Chondrocyte (in vitro differentiated cells): Measurements from ENCODE around the gene SPOCD1. TPM values are rescaled to one million over a fixed set of nuclear protein-coding genes. Genes with fewer than 3 reads are reported as not detected.

Experiments used
- DNase-seq: peaks from one replicate; pipeline ENCODE4 v3.0.0; 2021; ENCODE audit warnings: mixed read lengths, low spot score
- H3K27ac Mint-ChIP-seq: one replicate; pipeline ENCODE4 v1.8.0; 2021; ENCODE audit warnings: mild to moderate bottlenecking, moderate library complexity, mixed read lengths; ENCODE audit not compliant: unreplicated experiment
- H3K27me3 Mint-ChIP-seq: 2 replicates; pipeline ENCODE4 v1.8.0; 2021; ENCODE audit warnings: low read depth, mixed read lengths
- H3K36me3 Mint-ChIP-seq: 2 replicates; pipeline ENCODE4 v1.8.0; 2021; ENCODE audit warnings: low read depth, mixed read lengths
- H3K4me1 Mint-ChIP-seq: 2 replicates; pipeline ENCODE4 v1.8.0; 2021; ENCODE audit warnings: low read depth, mild to moderate bottlenecking, mixed read lengths
- H3K4me3 Mint-ChIP-seq: one replicate; pipeline ENCODE4 v1.8.0; 2021; ENCODE audit warnings: mild to moderate bottlenecking, moderate library complexity, mixed read lengths; ENCODE audit not compliant: unreplicated experiment
- H3K9me3 Mint-ChIP-seq: 2 replicates; pipeline ENCODE4 v1.8.0; 2021; ENCODE audit warnings: low read depth, mixed read lengths
- CTCF ChIP-seq: fragments of 200-600 bp; sonication (generic); IDR thresholded peaks from 2 replicates; pipeline ENCODE4 v1.5.0; 2021; ENCODE audit warnings: antibody characterized with exemption, mild to moderate bottlenecking, moderate library complexity
- total RNA-seq: library from RNA; stranded (reverse); gene quantifications from 3 replicates; pipeline ENCODE4 v1.2.1, GENCODE V29; 2021

SPOCD1 gene
- total RNA-seq, 1 donor from 2014 or later, result 7.3 TPM

- no peaks in the 10 kb centered on the region for H3K27me3 Mint-ChIP-seq
- H3K4me3 Mint-ChIP-seq, result no peak overlapping the region
- peak; percentile 82 for DNase-seq
- no peaks in the 10 kb centered on the region for H3K36me3 Mint-ChIP-seq
- H3K27ac Mint-ChIP-seq, result no peak overlapping the region
- peaks cover 18% of the 10 kb centered on the region for H3K4me1 Mint-ChIP-seq
- H3K9me3 Mint-ChIP-seq, result no peaks in the 10 kb centered on the region
- TF ChIP-seq CTCF, result no peak
Observed at GRCh38 chr1:31786366-31787060, 29.3 kb downstream of the SPOCD1 start.

- Mint-ChIP-seq H3K27me3 (no peaks in the 10 kb centered on the region), H3K36me3 (no peaks in the 10 kb centered on the region), H3K9me3 (no peaks in the 10 kb centered on the region), H3K4me1 (peaks cover 21% of the 10 kb centered on the region), H3K27ac (no peak overlapping the region), H3K4me3 (no peak overlapping the region)
- peak; percentile 33 for DNase-seq
- no peak for TF ChIP-seq CTCF
Observed at GRCh38 chr1:31785947-31786290, 29.9 kb downstream of the SPOCD1 start.

- peak; percentile 72 for DNase-seq
- Mint-ChIP-seq H3K9me3 (no peaks in the 10 kb centered on the region), H3K27ac (no peak overlapping the region), H3K27me3 (no peaks in the 10 kb centered on the region), H3K36me3 (no peaks in the 10 kb centered on the region), H3K4me3 (no peak overlapping the region), H3K4me1 (peaks cover 21% of the 10 kb centered on the region)
- no peak for TF ChIP-seq CTCF
Observed at GRCh38 chr1:31785020-31785946, 30.5 kb downstream of the SPOCD1 start.

GRCh38 chr1:31784356-31785019, 31.3 kb downstream of the SPOCD1 start:
- peaks cover 18% of the 10 kb centered on the region for H3K4me1 Mint-ChIP-seq
- DNase-seq, result peak; percentile 7
- no peak for TF ChIP-seq CTCF
- H3K9me3 Mint-ChIP-seq, result no peaks in the 10 kb centered on the region
- H3K27me3 Mint-ChIP-seq, result no peaks in the 10 kb centered on the region
- no peak overlapping the region for H3K27ac Mint-ChIP-seq
- no peak overlapping the region for H3K4me3 Mint-ChIP-seq
- H3K36me3 Mint-ChIP-seq, result no peaks in the 10 kb centered on the region

- Mint-ChIP-seq H3K9me3 (no peaks in the 10 kb centered on the region), H3K27ac (no peak overlapping the region), H3K27me3 (no peaks in the 10 kb centered on the region), H3K4me1 (peaks cover 16% of the 10 kb centered on the region), H3K36me3 (no peaks in the 10 kb centered on the region), H3K4me3 (no peak overlapping the region)
- DNase-seq, result peak; percentile 68
- no peak for TF ChIP-seq CTCF
Observed at GRCh38 chr1:31783846-31784245, 32.0 kb downstream of the SPOCD1 start.
